Psoas muscle (tissue), 8 donors: ENCODE data around the gene FHAD1. TPM values are rescaled to one million over a fixed set of nuclear protein-coding genes. Genes with fewer than 3 reads are reported as not detected.
A peak's percentile ranks its signal among the peaks of the same experiment; 100 is the strongest.

ENCODE experiments used
- ATAC-seq, 4 donors: fragments of 200-7000 bp; cut with Tn5 transposase; one replicate each; pipeline ENCODE4 v1.9.1; 2020; ENCODE audit warnings: moderate library complexity in 3 of 4, mild to moderate bottlenecking in 2 of 4
- DNase-seq, 2 donors: peaks; one replicate each; pipeline ENCODE4 v3.0.0-alpha.2; 2020
- H3K27ac ChIP-seq: fragments of 200-600 bp; one replicate; pipeline ENCODE4 v1.8.0; 2022
- H3K27me3 ChIP-seq, 3 donors: fragments of 200-600 bp in 1 of 3; one replicate each; pipeline versions ENCODE4 v1.6.1 to v1.8.0; 2013 to 2022; ENCODE audit warnings: low read length in 2 of 3, mild to moderate bottlenecking in 2 of 3, moderate library complexity in 1 of 3; ENCODE audit not compliant: insufficient read depth in 3 of 3
- H3K36me3 ChIP-seq, 2 donors: fragments of 200-600 bp in 1 of 2; one replicate each; pipeline versions ENCODE4 v1.6.1 to v1.8.0; 2013 to 2022; ENCODE audit warnings: low read depth in 1 of 2, mild to moderate bottlenecking in 1 of 2, moderate library complexity in 1 of 2; ENCODE audit not compliant: insufficient read depth in 1 of 2
- H3K4me1 ChIP-seq: fragments of 200-600 bp; one replicate; pipeline ENCODE4 v1.8.0; 2022
- H3K4me3 ChIP-seq: fragments of 200-600 bp; one replicate; pipeline ENCODE4 v1.8.0; 2022; ENCODE audit warnings: mild to moderate bottlenecking
- H3K9me3 ChIP-seq: fragments of 200-600 bp; one replicate; pipeline ENCODE4 v1.8.0; 2022
- CTCF ChIP-seq: fragments of 200-600 bp; IDR thresholded peaks from one replicate; pipeline ENCODE4 v1.8.0; 2022; ENCODE audit warnings: antibody characterized with exemption
- WGBS, 3 donors: extraction: QIAGEN DNeasy Blood & Tissue Kit; methylation state at CpG; one replicate each; pipeline versions ENCODE4 v1.1.6 to v1.1.7; 2013; 5-methylcytosine and 5-hydroxymethylcytosine counted together
- intact Hi-C, 2 donors: fragments of 100-400 bp; cut with DNase I; formaldehyde crosslinking; loops; one replicate each; pipeline versions ENCODE4 v1.11.0 to v1.14.2; 2022
- polyA plus RNA-seq, 3 donors: library from polyadenylated mRNA; stranded (reverse); fragments of 200-250 nt; gene quantifications; one replicate each; pipeline ENCODE4 v1.2.3, GENCODE V29; 2013
- total RNA-seq, 4 donors: library from RNA; stranded (reverse); fragmentation: NEBNext Ultra II Directional in 2 of 4; extraction: Animal tissue kit (Norgen Biotek cat#: 25700) in 2 of 4; gene quantifications; one replicate each; pipeline versions ENCODE4 v1.2.1 to v1.2.4, GENCODE V29; 2021 to 2023
- donor health status: healthy with polysubstance abuse.
- donor health status: DM: no; HTN: no; CAD: no; lungs with moderate emphysema.
- donor health status: Bipolar disorder and iron deficiency.
- donor health status: healthy.
- donor health status: DM: yes; HTN: yes; CAD: no.
- donor health status: DM: no; HTN: no; CAD: no.
- donor health status: DM: no; HTN: no; CAD: no.
- donor health status: DM: yes; HTN: yes; CAD: no.

The FHAD1 gene
- total and polyA plus RNA-seq, 7 donors = 0.03 to 0.24 (median 0.06) TPM; not detected in 4

DNA sequence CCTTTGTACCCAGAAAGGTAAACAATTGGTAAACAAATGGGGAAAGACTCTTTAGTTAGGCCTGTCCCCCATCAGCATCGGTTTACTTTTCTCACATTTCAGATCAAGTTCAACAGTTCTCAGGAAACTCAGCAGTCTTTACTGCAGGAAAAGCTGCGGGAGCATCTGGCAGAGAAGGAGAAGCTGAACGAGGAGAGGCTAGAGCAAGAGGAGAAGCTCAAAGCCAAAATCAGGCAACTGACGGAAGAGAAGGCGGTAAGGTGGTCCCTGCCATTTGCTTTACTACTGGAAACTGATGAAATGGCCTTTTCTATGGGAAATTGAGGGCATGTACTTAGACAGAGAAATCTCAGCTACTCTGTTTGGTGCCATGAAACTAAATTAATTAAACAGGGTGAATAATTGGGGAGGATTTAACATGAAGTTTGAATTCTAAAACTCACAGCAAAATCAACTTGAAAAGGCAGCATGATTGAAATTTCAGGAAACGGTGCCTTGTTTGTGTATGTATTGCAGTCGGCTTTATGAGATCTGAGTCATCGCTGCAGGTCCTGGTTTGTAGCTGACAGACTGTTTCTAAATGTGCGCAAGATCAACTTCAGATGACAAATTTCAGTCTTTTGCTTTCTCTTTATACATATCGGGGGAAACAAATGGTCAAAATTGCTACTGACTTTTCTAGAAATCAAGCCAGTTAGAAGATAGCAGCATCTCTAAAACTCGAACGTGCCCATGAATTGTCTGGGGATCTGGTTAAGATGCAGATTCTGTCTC, 94.8 kb downstream of the FHAD1 start:
- DNase-seq (no peak), ATAC-seq (no peak)
- 87 to 91% (median 89%) methylated on average over 12 of the region's 12 CpGs for WGBS, 3 donors
- no peak for TF ChIP-seq CTCF
- Histone ChIP-seq H3K4me1 (no peaks in the 10 kb centered on the region), H3K9me3 (no peaks in the 10 kb centered on the region), H3K4me3 (no peak overlapping the region), H3K27ac (no peak overlapping the region), H3K36me3 (no peaks in the 10 kb centered on the region), H3K27me3 (peaks cover 0 to 14% (median 2%) of the 10 kb centered on the region in 3 donors)
- intact Hi-C loops = no loop called here

DNA sequence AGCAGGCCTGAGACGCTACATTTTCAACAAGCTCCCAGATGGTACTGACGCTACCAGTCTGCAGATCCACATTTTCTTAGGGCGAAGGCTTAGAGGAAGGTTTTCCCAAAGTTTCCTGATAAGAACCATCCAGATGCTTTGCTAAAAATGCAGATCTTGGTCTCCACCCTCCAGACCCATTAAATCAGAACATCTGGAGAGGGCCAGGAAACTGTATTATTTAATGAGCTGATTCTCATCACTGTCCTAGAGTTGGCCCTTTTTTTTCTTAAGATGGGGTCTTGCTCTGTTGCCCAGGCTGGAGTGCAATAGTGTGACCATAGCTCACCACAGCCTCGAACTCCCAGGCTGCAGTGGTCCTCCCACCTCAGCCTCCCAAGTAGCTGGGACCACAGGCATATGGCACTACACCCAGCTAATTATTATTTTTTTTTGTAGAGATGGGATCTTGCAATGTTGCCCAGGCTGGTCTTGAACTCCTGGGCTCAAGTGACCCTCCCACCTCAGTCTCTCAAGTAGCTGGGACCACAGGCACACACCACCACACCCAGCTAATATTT, 95.5 kb downstream of the FHAD1 start:
- Histone ChIP-seq H3K36me3 (no peaks in the 10 kb centered on the region), H3K4me3 (no peak overlapping the region), H3K27ac (no peak overlapping the region), H3K9me3 (no peaks in the 10 kb centered on the region), H3K27me3 (peaks cover 0 to 9% (median 2%) of the 10 kb centered on the region in 3 donors), H3K4me1 (no peaks in the 10 kb centered on the region)
- DNase-seq = no peak
- intact Hi-C loops = no loop called here
- 92 to 96% (median 94%) methylated on average over 4 of the region's 4 CpGs for WGBS, 3 donors
- TF ChIP-seq CTCF = no peak
- no peak for ATAC-seq

DNA sequence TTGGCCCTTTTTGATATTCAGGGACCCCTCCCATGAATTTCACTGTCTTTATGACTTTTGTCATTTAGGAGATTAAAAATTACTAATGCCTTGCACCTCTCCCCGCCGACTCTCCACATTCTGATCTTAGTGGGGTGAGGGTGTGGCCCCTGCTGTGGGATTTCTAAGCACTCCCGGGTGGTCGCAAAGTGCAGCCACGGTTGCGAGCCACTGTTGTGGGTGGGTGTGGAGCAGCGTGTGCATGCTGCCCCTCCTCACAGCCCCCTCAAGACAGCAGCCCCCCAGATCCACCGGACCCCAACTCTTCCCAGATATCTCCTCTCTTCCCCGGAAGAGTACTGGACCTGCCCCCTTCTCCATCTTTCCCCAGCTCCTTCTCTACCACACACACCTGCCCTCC, 96.1 kb downstream of the FHAD1 start:
- 77 to 82% (median 77%) methylated on average over 9 of the region's 9 CpGs for WGBS, 3 donors
- Histone ChIP-seq H3K27ac (no peak overlapping the region), H3K36me3 (no peaks in the 10 kb centered on the region), H3K9me3 (no peaks in the 10 kb centered on the region), H3K27me3 (peaks cover 0 to 9% (median 2%) of the 10 kb centered on the region in 3 donors), H3K4me1 (no peaks in the 10 kb centered on the region), H3K4me3 (no peak overlapping the region)
- no peak for TF ChIP-seq CTCF
- ATAC-seq = no peak
- intact Hi-C loops = no loop called here
- no peak for DNase-seq

DNA sequence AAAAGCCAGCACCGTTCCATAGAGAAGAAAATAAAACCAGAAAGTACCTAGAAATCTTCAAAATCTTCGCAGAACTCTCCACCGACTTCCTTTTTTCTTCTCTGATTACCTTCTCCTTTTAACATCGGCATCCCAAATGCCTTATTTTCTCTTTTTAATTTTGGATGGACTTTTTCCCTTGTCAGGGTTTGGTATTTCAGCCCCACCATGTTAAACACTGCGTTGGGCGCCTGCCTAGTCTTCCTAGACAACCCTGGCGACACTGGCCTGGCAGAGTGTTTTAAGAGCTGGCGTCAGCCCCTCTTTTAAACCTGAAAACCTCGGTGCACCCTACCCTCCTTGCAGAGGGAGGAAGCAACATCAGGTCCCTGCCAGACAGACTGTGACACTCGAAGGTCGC, 96.7 kb downstream of the FHAD1 start:
- intact Hi-C loops = no loop called here
- no peak for TF ChIP-seq CTCF
- Histone ChIP-seq H3K27me3 (peaks cover 0 to 9% (median 2%) of the 10 kb centered on the region in 3 donors), H3K36me3 (no peaks in the 10 kb centered on the region), H3K27ac (no peak overlapping the region), H3K9me3 (no peaks in the 10 kb centered on the region), H3K4me3 (no peak overlapping the region), H3K4me1 (no peaks in the 10 kb centered on the region)
- WGBS, 3 donors = 25 to 30% (median 28%) methylated on average over 11 of the region's 11 CpGs
- ATAC-seq (no peak), DNase-seq (peak in 1 of 2 donors; percentile 56)
